Jurkat, Clone E6-1 (cell line): ENCODE measurements around the gene ZSCAN12. TPM values are rescaled to one million over a fixed set of nuclear protein-coding genes. Genes with fewer than 3 reads are reported as not detected.
"Not testable (repeated sequence)": the region's sequence is repeated elsewhere in the genome, so short reads cannot be mapped to it uniquely, and the experiment has no call there.

Experiments used
- DNase-seq: peaks from one replicate; pipeline ENCODE4 v3.0.0-alpha.2; 2011; ENCODE audit warnings: low read depth, low spot score
- H3K4me3 ChIP-seq: 2 replicates; pipeline ENCODE4 v1.5.1; 2011; ENCODE audit warnings: mild to moderate bottlenecking, low read length, control low read depth, moderate library complexity
- polyA plus RNA-seq: library from polyadenylated mRNA; unstranded; fragments of >200 nt; gene quantifications from one replicate; pipeline ENCODE4 v1.2.1, GENCODE V29; 2012; ENCODE audit warnings: missing spikeins; ENCODE audit not compliant: insufficient read length, insufficient read depth

Gene ZSCAN12
- not detected for polyA plus RNA-seq

- H3K4me3 ChIP-seq = no peak within 1 kb of the TSS
- no peak for DNase-seq
These were observed at the start of gene ZSCAN12 for GRCh38 chr6:28399350-28400121. Gene ZSCAN12 (minus strand): TSS chr6:28399747. CDS start chr6:28398405, 1,342 bp downstream.

GRCh38 chr6:28449056-28449455 lies 49.5 kb upstream of the ZSCAN12 start:
- peak; percentile 77 for DNase-seq
- H3K4me3 ChIP-seq = no peak overlapping the region

DNA sequence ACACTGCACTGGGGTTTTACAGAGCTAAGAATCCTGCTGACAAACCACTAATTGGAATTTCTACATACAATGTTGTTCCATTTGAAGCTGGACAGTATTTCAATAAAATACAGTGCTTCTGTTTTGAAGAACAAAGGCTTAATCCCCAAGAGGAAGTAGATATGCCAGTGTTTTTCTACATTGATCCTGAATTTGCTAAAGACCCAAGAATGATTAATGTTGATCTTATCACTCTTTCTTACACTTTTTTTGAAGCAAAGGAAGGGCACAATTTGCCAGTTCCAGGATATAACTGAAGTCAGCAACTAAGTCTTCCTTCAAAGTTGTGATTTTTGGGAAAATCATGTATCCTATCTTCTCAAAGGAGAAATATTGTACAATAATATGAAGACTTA lies 48.0 kb upstream of the ZSCAN12 start:
- H3K4me3 ChIP-seq, DNase-seq: not testable (repeated sequence)

DNA sequence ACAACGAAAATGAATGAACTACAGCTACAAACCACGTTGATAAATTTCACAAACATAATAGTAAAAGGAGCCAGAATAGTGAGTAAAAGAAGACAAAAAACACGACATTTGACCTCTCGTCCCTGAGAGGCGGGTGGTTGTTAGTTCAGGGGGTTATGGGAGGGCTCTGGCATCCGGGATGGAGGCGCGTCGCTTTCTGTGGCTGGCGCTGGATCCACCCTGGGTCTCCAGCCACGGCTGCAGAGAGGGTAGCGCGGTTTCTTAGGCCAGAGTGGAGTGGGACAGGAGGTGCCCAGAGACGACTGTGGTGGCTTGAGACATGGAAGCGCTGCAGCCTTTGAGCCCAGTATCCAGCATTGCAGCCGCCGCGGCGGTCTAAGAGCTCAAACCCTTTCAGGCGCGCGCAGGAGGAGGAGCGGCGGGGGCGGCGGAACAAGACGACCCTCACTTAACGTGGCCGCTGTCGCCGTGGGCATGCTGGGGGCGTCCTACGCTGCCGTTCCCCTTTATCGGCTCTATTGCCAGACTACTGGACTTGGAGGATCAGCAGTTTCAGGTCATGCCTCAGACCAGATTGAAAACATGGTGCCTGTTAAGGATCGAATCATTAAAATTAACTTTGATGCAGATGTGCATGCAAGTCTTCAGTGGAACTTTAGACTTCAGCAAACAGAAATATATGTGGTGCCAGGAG lies 47.4 kb upstream of the ZSCAN12 start:
- DNase-seq = no peak
- H3K4me3 ChIP-seq = no peak overlapping the region

DNA sequence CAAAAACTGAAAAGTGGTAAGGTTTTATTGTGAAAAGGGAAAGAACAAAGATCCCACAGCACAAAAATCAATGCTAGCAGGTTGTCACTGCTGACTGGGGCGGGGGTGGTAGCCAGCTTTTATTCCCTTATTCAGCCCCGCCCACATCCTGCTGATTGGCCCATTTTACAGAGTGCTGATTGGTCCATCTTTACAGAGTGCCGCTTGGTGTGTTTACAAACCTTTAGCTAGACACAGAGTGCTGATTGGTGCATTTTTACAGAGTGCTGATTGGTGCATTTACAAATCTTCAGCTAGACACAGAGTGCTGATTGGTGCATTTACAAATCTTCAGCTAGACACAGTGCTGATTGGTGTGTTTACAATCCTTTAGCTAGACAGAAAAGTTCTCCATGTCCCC lies 45.2 kb upstream of the ZSCAN12 start:
- H3K4me3 ChIP-seq = not testable (repeated sequence)

GRCh38 chr6:28443112-28443773 lies 43.7 kb upstream of the ZSCAN12 start, which contains the start of gene ZSCAN23:
Gene ZSCAN23 (minus strand): TSS chr6:28443491. CDS start chr6:28436266, 7,225 bp downstream.
- peak within 1 kb of the TSS; percentile 65 for H3K4me3 ChIP-seq
- DNase-seq = peak; percentile 88

More for the DNA sequence above, 45.2 kb upstream of the ZSCAN12 start:
- peak; percentile 24 for DNase-seq

- no peak for DNase-seq
- peak overlapping the region; percentile 65 for H3K4me3 ChIP-seq
These were observed 43.0 kb upstream of the ZSCAN12 start for GRCh38 chr6:28442586-28442985.

- DNase-seq = no peak
These were observed 36.9 kb upstream of the ZSCAN12 start for GRCh38 chr6:28436404-28436803.

DNA sequence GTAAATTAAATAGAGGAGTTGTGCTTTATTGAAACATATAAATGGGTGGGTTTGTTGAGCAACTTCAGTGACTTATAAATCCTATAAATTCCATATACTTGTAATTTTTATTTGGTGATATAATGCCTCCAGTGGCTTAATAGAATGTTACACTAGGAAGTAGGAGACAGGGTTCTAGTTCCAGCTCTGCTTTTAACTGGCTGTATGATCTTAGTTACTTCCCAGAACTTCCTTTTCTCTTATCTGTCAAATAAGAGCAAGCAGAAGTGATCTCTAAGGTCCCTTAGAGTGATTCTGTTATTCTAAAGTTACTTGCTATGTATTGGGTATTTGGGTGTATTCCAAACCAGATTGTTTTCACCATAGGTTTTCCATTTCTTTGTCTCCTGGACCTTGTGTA lies 33.6 kb upstream of the ZSCAN12 start:
- H3K4me3 ChIP-seq = no peak overlapping the region
- no peak for DNase-seq

More at GRCh38 chr6:28436404-28436803, 36.9 kb upstream of the ZSCAN12 start:
- H3K4me3 ChIP-seq = no peak overlapping the region

- DNase-seq = no peak
- H3K4me3 ChIP-seq = no peak overlapping the region
These were observed 30.2 kb upstream of the ZSCAN12 start for GRCh38 chr6:28429781-28430180.

GRCh38 chr6:28425944-28426541 lies 26.5 kb upstream of the ZSCAN12 start:
- no peak overlapping the region for H3K4me3 ChIP-seq
- DNase-seq = peak; percentile 94

DNA sequence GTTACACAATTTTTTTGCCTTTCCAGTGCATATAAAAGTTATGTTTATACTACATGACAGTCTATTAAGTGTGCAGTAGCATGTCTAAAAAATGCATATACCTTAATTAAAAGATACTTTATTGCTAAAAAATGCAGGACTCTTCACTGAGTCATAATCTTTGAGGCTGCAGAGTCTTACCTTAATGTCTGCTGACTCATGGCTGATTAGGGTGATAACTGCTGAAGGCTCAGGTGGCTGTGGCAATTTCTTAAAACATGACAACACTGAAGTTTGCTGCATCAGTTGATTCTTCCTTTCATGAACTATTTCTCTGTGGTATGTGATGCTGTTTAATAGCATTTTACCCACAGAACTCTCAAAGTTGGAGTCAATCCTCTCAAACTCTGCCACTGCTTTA lies 24.6 kb upstream of the ZSCAN12 start:
- no peak overlapping the region for H3K4me3 ChIP-seq
- peak; percentile 26 for DNase-seq

DNA sequence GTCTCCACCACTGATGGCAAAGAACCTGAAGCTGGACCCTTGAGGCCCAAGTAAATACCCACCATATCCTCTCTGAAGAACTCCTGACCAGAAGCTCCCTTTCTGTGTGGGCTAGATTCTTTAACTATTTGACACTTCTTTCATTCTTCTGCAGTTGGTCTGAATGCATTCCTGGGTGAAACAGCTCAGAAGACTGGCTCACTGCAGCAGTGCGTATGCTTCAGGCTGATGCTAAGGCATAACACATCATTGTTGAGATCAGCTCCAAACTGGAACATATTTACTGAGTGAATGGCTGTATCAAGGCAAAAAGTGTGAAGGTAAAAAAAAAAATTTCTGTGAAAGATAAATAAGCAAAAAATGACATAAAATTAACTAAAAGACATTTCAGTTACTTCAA lies 24.0 kb upstream of the ZSCAN12 start:
- DNase-seq = no peak
- H3K4me3 ChIP-seq = no peak overlapping the region

DNA sequence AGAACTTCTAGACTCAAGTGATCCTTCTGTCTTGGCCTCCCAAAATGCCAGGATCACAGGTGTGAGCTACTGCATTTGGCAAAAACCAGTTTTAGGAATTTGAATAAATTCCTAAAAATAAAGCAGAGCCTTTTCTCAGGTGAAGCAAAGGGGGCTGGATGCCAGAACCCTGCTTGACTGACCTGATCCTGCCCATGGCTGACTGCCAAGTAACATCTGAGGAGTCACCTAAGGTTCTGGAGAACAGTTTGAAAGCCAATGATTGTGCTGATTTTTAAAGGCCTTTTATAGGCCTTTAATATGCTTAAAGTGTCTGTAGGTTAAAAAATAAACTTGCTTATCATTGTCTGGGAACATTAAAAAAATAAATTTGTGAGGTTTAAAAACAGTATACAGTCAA lies 14.1 kb upstream of the ZSCAN12 start:
- H3K4me3 ChIP-seq = no peak overlapping the region
- DNase-seq = no peak

- H3K4me3 ChIP-seq = no peak overlapping the region
- no peak for DNase-seq
These were observed 11.2 kb upstream of the ZSCAN12 start for GRCh38 chr6:28410767-28411166.

GRCh38 chr6:28408076-28408802 lies 8.7 kb upstream of the ZSCAN12 start:
- no peak overlapping the region for H3K4me3 ChIP-seq
- DNase-seq = no peak

- no peak for DNase-seq
- H3K4me3 ChIP-seq = no peak overlapping the region
These were observed 7.9 kb upstream of the ZSCAN12 start for GRCh38 chr6:28407401-28407800.

DNA sequence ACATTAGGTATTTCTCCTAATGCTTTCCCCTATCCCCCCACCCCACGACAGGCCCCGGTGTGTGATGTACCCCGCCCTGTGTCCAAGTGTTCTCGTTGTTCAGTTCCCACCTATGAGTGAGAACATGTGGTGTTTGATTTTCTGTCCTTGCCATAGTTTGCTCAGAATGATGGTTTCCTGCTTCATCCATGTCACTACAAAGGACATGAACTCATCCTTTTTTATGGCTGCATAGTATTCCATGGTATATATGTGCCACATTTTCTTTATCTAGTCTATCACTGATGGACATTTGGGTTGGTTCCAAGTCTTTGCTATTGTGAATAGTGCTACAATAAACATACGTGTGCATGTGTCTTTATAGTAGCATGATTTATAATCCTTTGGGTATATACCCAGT lies 4.4 kb upstream of the ZSCAN12 start:
- DNase-seq, H3K4me3 ChIP-seq: not testable (repeated sequence)

DNA sequence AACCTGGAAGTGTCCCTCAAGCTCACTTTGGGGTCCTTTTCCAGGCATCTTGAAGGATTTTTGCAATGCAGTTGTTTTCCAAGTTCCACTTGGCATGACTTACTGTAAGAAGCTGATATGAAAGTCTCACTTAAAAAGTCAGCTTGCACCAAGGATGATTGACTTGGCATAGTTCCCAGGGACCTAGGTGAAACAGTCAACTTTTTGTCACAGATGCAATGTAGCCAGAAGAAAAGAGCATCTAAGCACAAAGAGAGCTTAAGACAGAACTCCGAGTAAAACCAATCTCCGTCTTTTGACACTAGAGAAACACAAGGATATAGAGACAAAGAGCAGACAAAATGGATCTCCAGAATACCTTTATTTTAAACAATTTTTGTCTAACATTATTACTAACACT lies 2.6 kb upstream of the ZSCAN12 start:
- no peak overlapping the region for H3K4me3 ChIP-seq
- DNase-seq = peak; percentile 11
